CD4-positive, alpha-beta T cell treated with Interleukin-17A for 4 hours (primary cell): ENCODE measurements around the gene REL.

ENCODE experiments used
- DNase-seq: peaks from one replicate; pipeline ENCODE4 v3.0.0-alpha.2; 2020; ENCODE audit warnings: mixed read lengths

REL gene

DNA sequence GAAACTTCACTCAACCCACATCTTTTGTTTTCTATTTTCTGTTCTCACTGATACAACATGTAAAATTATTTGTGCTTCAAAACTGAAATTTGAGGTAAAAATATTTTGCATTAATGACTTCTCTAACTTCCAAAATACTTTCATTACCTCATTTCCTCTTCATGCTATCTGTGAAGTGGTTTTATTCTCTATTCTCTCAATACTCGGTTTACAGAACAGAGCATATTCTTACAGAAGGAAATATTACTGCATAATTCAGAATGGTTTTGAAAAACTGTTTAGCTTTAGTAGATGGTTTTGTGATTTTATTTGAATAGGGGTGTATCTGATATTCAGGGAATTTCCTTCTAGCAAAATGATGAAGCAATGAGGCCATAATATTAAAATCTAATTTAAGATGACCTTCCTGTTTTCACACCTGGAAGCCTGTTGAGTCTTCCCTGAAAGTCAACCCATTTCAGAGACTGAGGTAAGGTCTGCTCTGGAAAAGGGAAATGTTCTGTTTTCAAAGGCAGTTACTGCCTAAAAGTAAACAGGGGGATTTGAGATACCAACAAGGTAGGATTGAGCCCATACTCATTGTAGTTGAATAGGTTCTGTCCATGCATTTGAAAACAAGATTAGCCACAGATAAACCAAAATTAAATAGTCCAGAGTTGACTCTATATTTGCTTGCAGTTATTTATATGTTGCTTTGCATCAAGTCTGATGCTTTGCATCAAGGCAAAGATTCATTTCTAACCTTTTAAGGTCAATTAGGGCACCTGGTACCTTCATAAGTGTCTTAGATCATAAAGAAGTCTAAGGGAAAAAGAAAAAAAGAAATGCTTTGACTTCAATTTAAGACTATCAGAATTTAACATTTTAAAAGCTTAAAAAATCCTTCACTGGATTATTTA, 85.4 kb downstream of the REL start:
- no peak for DNase-seq

DNA sequence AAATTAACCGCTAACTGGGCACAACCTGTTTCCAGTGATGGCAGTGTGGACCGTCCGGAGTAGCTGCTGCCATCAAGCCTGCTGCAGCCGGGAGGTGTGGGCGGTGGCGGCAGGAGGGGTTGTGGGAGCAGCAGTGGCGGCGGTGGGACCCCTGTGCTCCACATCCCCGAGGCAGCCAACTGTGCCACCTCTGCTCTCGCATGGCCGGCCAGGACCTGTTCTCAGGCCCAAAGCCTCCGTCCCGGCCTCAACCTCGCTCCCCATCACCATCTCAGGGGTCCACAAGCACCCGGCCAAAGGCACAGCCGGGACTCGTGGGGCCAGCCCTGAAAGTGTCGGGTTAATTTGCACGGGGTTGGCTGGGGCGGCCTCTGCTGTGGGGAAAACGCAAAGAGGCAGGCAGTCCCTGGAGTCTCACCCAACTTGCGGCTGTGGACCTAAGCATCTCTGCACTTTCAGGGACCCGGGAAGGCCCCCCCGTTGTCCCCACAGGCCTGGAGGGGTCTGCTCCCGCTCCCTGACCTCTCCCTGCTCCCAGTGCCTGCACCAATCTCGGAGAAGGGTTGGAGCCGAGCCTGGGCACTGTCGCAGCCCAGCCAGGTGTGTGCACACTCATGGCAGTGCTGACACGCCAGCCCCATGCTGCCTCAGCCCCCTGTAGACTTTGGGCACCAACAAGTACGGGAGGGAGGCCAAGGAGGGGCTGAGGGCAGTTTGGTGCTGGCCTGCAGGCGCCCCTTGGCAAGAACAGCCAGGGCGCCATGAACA, 91.7 kb downstream of the REL start:
- DNase-seq, result no peak

DNA sequence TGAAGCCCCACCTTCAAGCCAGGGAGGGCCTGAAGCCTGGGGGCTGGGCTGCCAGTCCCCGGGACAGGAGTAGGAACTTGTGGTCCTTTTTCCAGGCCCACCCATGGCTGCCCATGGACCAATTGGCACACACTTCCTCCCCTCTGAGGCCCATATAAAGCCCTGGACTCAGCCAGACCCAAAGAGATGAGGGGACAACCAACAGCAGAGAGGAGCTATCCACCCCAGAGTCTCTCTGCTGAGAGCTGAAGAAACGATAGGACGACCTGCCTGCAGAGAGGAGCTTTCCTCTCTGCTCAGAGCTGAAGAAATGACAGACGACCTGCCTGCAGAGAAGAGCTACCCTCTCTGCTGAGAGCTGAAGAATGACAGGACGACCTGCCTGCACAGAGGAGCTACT, 92.3 kb downstream of the REL start:
- no peak for DNase-seq

DNA sequence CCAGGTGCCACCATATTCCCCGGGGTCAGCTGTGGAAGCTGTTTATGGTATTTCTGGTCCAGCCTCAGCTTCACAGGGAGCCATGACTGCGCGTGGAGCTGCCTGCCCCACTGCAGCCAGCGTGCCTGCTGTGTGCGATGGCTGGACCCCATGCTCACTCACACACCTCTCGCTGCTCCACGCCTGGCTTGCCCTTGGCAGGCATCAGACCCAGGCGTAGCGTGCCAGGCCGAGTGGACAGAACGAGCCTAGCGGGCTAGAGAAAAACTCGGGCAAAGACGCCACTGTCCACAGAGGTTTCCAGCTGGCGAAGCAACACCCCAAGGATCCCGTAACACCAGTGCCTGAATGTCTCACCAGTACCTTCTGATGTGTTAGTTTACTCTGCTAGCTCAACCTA, 93.3 kb downstream of the REL start:
- no peak for DNase-seq
